Calu3 (cell line): ENCODE data around the gene UNC5C. TPM values are rescaled to one million over a fixed set of nuclear protein-coding genes. Genes with fewer than 3 reads are reported as not detected.

Experiments used
- BruUV-seq: library from RNA; stranded (reverse); fragments of 400-500 nt; replicated peaks from 2 replicates; lab custom pipeline; 2021; lab: Mats Ljungman, UMichigan
- CTCF ChIA-PET: fragments of 300-600 bp; sonication (Branson Sonifier 250); formaldehyde crosslinking; loops from one replicate; lab custom pipeline; 2022; ENCODE audit warnings: antibody characterized with exemption; lab: Charles Lee
- DNase-seq: peaks from one replicate; pipeline ENCODE4 v3.0.0; 2022
- H3K27ac Mint-ChIP-seq: one replicate; pipeline ENCODE4 v1.8.0; 2022; ENCODE audit warnings: mixed read lengths; ENCODE audit not compliant: unreplicated experiment
- H3K27me3 Mint-ChIP-seq: one replicate; pipeline ENCODE4 v1.8.0; 2022; ENCODE audit warnings: mixed read lengths; ENCODE audit not compliant: unreplicated experiment
- H3K36me3 Mint-ChIP-seq: one replicate; pipeline ENCODE4 v1.8.0; 2022; ENCODE audit warnings: mild to moderate bottlenecking, moderate library complexity, mixed read lengths; ENCODE audit not compliant: insufficient read depth, unreplicated experiment
- H3K4me1 Mint-ChIP-seq: one replicate; pipeline ENCODE4 v1.8.0; 2022; ENCODE audit warnings: mild to moderate bottlenecking, low read depth, mixed read lengths; ENCODE audit not compliant: unreplicated experiment
- H3K4me3 Mint-ChIP-seq: one replicate; pipeline ENCODE4 v1.8.0; 2022; ENCODE audit warnings: mild to moderate bottlenecking, low read depth, moderate library complexity, mixed read lengths; ENCODE audit not compliant: unreplicated experiment
- H3K9me3 Mint-ChIP-seq: one replicate; pipeline ENCODE4 v1.8.0; 2022; ENCODE audit warnings: low read depth, mixed read lengths; ENCODE audit not compliant: unreplicated experiment
- intact Hi-C: fragments of 100-400 bp; cut with micrococcal nuclease; formaldehyde crosslinking; loops from one replicate; pipeline ENCODE4 v1.10.0; 2022; ENCODE audit not compliant: unreplicated experiment
- total RNA-seq: library from RNA; stranded (reverse); gene quantifications from 2 replicates; pipeline ENCODE4 v1.2.3, GENCODE V29; 2022
- TF ChIP-seq, protein P1 (sequence below): fragments of 200-600 bp; IDR thresholded peaks from one replicate; pipeline ENCODE4 v1.8.0; 2022; ENCODE audit warnings: antibody characterized with exemption; ENCODE audit not compliant: unreplicated experiment

Gene UNC5C
- total RNA-seq, 1 experiment from 2014 or later: not detected

DNA sequence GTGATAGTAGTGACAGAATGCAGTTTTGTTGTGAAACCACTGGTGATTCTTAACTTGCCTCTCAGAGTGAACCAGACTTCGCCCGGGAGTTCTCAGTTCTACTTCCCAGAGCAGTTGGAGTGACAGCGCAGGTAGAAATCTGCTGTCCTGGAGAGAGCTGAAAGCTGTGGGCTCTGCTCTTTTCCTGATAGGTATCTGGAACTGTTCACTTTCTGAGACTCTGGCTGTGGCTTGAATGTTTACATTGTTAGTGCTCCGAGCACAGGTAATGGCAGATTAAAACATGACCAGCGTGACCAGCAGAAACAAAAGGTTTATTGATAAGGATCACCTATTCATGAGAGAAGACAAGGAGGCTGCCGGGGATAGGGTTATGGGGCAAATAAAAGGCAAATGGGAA lies 430.3 kb downstream of the UNC5C start:
- H3K4me1 Mint-ChIP-seq: peaks cover 17% of the 10 kb centered on the region
- H3K27ac Mint-ChIP-seq: no peak overlapping the region
- TF ChIP-seq, protein P1, sequence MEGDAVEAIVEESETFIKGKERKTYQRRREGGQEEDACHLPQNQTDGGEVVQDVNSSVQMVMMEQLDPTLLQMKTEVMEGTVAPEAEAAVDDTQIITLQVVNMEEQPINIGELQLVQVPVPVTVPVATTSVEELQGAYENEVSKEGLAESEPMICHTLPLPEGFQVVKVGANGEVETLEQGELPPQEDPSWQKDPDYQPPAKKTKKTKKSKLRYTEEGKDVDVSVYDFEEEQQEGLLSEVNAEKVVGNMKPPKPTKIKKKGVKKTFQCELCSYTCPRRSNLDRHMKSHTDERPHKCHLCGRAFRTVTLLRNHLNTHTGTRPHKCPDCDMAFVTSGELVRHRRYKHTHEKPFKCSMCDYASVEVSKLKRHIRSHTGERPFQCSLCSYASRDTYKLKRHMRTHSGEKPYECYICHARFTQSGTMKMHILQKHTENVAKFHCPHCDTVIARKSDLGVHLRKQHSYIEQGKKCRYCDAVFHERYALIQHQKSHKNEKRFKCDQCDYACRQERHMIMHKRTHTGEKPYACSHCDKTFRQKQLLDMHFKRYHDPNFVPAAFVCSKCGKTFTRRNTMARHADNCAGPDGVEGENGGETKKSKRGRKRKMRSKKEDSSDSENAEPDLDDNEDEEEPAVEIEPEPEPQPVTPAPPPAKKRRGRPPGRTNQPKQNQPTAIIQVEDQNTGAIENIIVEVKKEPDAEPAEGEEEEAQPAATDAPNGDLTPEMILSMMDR: no peak
- H3K9me3 Mint-ChIP-seq: no peaks in the 10 kb centered on the region
- CTCF ChIA-PET: interaction anchor here (0.8 kb wide), 1 partner anchor 389 kb away, joined by 3 read pairs; no protein-coding TSS in a partner anchor
- intact Hi-C loops: no loop called here
- no TSS peak for BruUV-seq
- no peaks in the 10 kb centered on the region for H3K36me3 Mint-ChIP-seq
- peak overlapping the region; percentile 23 for H3K4me3 Mint-ChIP-seq
- no peaks in the 10 kb centered on the region for H3K27me3 Mint-ChIP-seq
- peak; percentile 2 for DNase-seq

GRCh38 chr4:95114521-95114920 lies 434.3 kb downstream of the UNC5C start:
- no peak for DNase-seq
- TF ChIP-seq, protein P1: no peak
- Mint-ChIP-seq H3K9me3 (no peaks in the 10 kb centered on the region), H3K36me3 (no peaks in the 10 kb centered on the region), H3K27ac (no peak overlapping the region), H3K27me3 (no peaks in the 10 kb centered on the region), H3K4me3 (no peak overlapping the region), H3K4me1 (peaks cover 17% of the 10 kb centered on the region)
- CTCF ChIA-PET: no interaction called here
- BruUV-seq: no TSS peak
- intact Hi-C loops: no loop called here
